Chondrocyte (in vitro differentiated cells): ENCODE data around the gene GPC1. TPM values are rescaled to one million over a fixed set of nuclear protein-coding genes. Genes with fewer than 3 reads are reported as not detected.

Experiments
- DNase-seq: peaks from one replicate; pipeline ENCODE4 v3.0.0; 2021; ENCODE audit warnings: mixed read lengths, low spot score
- H3K27ac Mint-ChIP-seq: one replicate; pipeline ENCODE4 v1.8.0; 2021; ENCODE audit warnings: mild to moderate bottlenecking, moderate library complexity, mixed read lengths; ENCODE audit not compliant: unreplicated experiment
- H3K27me3 Mint-ChIP-seq: 2 replicates; pipeline ENCODE4 v1.8.0; 2021; ENCODE audit warnings: low read depth, mixed read lengths
- H3K36me3 Mint-ChIP-seq: 2 replicates; pipeline ENCODE4 v1.8.0; 2021; ENCODE audit warnings: low read depth, mixed read lengths
- H3K4me1 Mint-ChIP-seq: 2 replicates; pipeline ENCODE4 v1.8.0; 2021; ENCODE audit warnings: low read depth, mild to moderate bottlenecking, mixed read lengths
- H3K4me3 Mint-ChIP-seq: one replicate; pipeline ENCODE4 v1.8.0; 2021; ENCODE audit warnings: mild to moderate bottlenecking, moderate library complexity, mixed read lengths; ENCODE audit not compliant: unreplicated experiment
- H3K9me3 Mint-ChIP-seq: 2 replicates; pipeline ENCODE4 v1.8.0; 2021; ENCODE audit warnings: low read depth, mixed read lengths
- CTCF ChIP-seq: fragments of 200-600 bp; sonication (generic); IDR thresholded peaks from 2 replicates; pipeline ENCODE4 v1.5.0; 2021; ENCODE audit warnings: antibody characterized with exemption, mild to moderate bottlenecking, moderate library complexity
- total RNA-seq: library from RNA; stranded (reverse); gene quantifications from 3 replicates; pipeline ENCODE4 v1.2.1, GENCODE V29; 2021

The GPC1 gene
- total RNA-seq, 1 donor from 2014 or later, result 264 TPM

- no peak for DNase-seq
- Mint-ChIP-seq H3K9me3 (no peaks in the 10 kb centered on the region), H3K27ac (no peak overlapping the region), H3K4me1 (no peaks in the 10 kb centered on the region), H3K27me3 (no peaks in the 10 kb centered on the region), H3K36me3 (no peaks in the 10 kb centered on the region), H3K4me3 (no peak overlapping the region)
- TF ChIP-seq CTCF, result no peak
Measured at GRCh38 chr2:240407090-240407489, 28.4 kb upstream of the GPC1 start.

GRCh38 chr2:240410004-240410403, 25.5 kb upstream of the GPC1 start:
- Mint-ChIP-seq H3K27me3 (no peaks in the 10 kb centered on the region), H3K9me3 (no peaks in the 10 kb centered on the region), H3K4me1 (peaks cover 3% of the 10 kb centered on the region), H3K4me3 (no peak overlapping the region), H3K27ac (no peak overlapping the region), H3K36me3 (no peaks in the 10 kb centered on the region)
- DNase-seq, result no peak
- TF ChIP-seq CTCF, result no peak

- Mint-ChIP-seq H3K27me3 (no peaks in the 10 kb centered on the region), H3K36me3 (no peaks in the 10 kb centered on the region), H3K4me1 (peaks cover 3% of the 10 kb centered on the region), H3K27ac (no peak overlapping the region), H3K4me3 (no peak overlapping the region), H3K9me3 (no peaks in the 10 kb centered on the region)
- TF ChIP-seq CTCF, result no peak
- DNase-seq, result no peak
Measured at GRCh38 chr2:240410808-240411207, 24.7 kb upstream of the GPC1 start.

GRCh38 chr2:240411261-240412160, 24.0 kb upstream of the GPC1 start:
- H3K4me1 Mint-ChIP-seq, result peaks cover 3% of the 10 kb centered on the region
- H3K27me3 Mint-ChIP-seq, result no peaks in the 10 kb centered on the region
- no peaks in the 10 kb centered on the region for H3K36me3 Mint-ChIP-seq
- H3K4me3 Mint-ChIP-seq, result no peak overlapping the region
- no peak for TF ChIP-seq CTCF
- H3K9me3 Mint-ChIP-seq, result no peaks in the 10 kb centered on the region
- no peak for DNase-seq
- no peak overlapping the region for H3K27ac Mint-ChIP-seq

GRCh38 chr2:240412211-240412861, 23.1 kb upstream of the GPC1 start:
- H3K27ac Mint-ChIP-seq, result no peak overlapping the region
- no peak overlapping the region for H3K4me3 Mint-ChIP-seq
- H3K27me3 Mint-ChIP-seq, result no peaks in the 10 kb centered on the region
- H3K36me3 Mint-ChIP-seq, result no peaks in the 10 kb centered on the region
- H3K4me1 Mint-ChIP-seq, result peaks cover 3% of the 10 kb centered on the region
- DNase-seq, result peak; percentile 79
- H3K9me3 Mint-ChIP-seq, result no peaks in the 10 kb centered on the region
- no peak for TF ChIP-seq CTCF
